HEK293 (cell line): Measurements from ENCODE around the gene CISH.

Source experiments
- ZFP69B ChIP-seq: fragments of 450-650 bp; formaldehyde crosslinking; IDR thresholded peaks from 2 replicates; pipeline ENCODE4 v1.5.1; 2016; ENCODE audit warnings: missing biosample characterization, missing genetic modification characterization
- ZNF112 ChIP-seq: fragments of 450-650 bp; formaldehyde crosslinking; IDR thresholded peaks from 2 replicates; pipeline ENCODE4 v1.5.0; 2017; ENCODE audit warnings: missing biosample characterization, missing genetic modification characterization
- ZNF274 ChIP-seq, 2 experiments: fragments of 200-500 bp in 1 of 2; fragments of 450-650 bp in 1 of 2; sonication (Bioruptor generic) in 1 of 2; formaldehyde crosslinking in 1 of 2; IDR thresholded peaks; 2 replicates each; pipeline versions ENCODE4 v1.5.1 to v1.6.1; 2014 to 2016; ENCODE audit warnings: borderline replicate concordance in 1 of 2, inconsistent platforms in 1 of 2, low read length in 1 of 2, missing biosample characterization in 1 of 2, missing genetic modification characterization in 1 of 2
- TF ChIP-seq, protein P1 (sequence below): sonication (generic); formaldehyde crosslinking; IDR thresholded peaks from 2 replicates; pipeline ENCODE4 v1.8.1; 2022; ENCODE audit warnings: mild to moderate bottlenecking, moderate library complexity, missing genetic modification reagents
- TF ChIP-seq, protein P2 (sequence below): fragments of 450-650 bp; formaldehyde crosslinking; IDR thresholded peaks from 2 replicates; pipeline ENCODE4 v1.5.1; 2016; ENCODE audit warnings: missing biosample characterization, missing genetic modification characterization
- TF ChIP-seq, protein P3 (sequence below): fragments of 450-650 bp; formaldehyde crosslinking; IDR thresholded peaks from 2 replicates; pipeline ENCODE4 v1.5.1; 2016; ENCODE audit warnings: missing biosample characterization, missing genetic modification characterization
- TF ChIP-seq, protein P4 (sequence below): fragments of 450-650 bp; IDR thresholded peaks from 2 replicates; pipeline ENCODE4 v1.5.1; 2018; ENCODE audit warnings: missing biosample characterization, missing genetic modification characterization
- TF ChIP-seq, protein P5 (sequence below): fragments of 450-650 bp; formaldehyde crosslinking; IDR thresholded peaks from 2 replicates; pipeline ENCODE4 v1.5.1; 2016; ENCODE audit warnings: missing biosample characterization, missing genetic modification characterization

DNA sequence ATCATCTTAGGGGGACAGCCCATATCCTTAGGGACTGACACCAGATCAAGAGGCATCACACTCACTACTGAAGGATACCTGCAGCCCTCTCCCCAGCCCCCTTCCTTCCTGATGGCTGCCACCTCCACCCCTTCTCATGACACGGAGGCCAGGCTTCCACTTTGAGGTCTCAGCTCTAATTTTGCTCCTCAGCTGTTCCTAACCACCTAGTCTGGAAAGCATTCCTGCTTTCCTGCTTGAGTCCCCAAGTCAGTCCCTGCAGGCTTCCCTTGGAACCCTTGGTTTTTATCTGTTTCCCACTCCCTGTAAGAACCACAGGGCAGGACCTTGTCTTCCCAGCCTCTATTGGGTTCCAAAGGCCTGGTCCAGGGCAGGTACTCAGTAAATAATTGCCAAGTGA is 47.3 kb downstream of the CISH start:
- TF ChIP-seq, protein P1, sequence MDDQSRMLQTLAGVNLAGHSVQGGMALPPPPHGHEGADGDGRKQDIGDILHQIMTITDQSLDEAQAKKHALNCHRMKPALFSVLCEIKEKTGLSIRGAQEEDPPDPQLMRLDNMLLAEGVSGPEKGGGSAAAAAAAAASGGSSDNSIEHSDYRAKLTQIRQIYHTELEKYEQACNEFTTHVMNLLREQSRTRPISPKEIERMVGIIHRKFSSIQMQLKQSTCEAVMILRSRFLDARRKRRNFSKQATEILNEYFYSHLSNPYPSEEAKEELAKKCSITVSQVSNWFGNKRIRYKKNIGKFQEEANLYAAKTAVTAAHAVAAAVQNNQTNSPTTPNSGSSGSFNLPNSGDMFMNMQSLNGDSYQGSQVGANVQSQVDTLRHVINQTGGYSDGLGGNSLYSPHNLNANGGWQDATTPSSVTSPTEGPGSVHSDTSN (CRISPR knock-in tag), result no peak
- TF ChIP-seq, protein P2, sequence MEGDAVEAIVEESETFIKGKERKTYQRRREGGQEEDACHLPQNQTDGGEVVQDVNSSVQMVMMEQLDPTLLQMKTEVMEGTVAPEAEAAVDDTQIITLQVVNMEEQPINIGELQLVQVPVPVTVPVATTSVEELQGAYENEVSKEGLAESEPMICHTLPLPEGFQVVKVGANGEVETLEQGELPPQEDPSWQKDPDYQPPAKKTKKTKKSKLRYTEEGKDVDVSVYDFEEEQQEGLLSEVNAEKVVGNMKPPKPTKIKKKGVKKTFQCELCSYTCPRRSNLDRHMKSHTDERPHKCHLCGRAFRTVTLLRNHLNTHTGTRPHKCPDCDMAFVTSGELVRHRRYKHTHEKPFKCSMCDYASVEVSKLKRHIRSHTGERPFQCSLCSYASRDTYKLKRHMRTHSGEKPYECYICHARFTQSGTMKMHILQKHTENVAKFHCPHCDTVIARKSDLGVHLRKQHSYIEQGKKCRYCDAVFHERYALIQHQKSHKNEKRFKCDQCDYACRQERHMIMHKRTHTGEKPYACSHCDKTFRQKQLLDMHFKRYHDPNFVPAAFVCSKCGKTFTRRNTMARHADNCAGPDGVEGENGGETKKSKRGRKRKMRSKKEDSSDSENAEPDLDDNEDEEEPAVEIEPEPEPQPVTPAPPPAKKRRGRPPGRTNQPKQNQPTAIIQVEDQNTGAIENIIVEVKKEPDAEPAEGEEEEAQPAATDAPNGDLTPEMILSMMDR (tag by site-specific recombination), result no peak
- TF ChIP-seq ZNF274 (IDR thresholded peaks at IDR 0.05; ENCODE audit: low read length), result no peak
- TF ChIP-seq ZNF274 (tag by site-specific recombination; IDR thresholded peaks at IDR 0.05; ENCODE audit: borderline replicate concordance), result no peak
- TF ChIP-seq, protein P3, sequence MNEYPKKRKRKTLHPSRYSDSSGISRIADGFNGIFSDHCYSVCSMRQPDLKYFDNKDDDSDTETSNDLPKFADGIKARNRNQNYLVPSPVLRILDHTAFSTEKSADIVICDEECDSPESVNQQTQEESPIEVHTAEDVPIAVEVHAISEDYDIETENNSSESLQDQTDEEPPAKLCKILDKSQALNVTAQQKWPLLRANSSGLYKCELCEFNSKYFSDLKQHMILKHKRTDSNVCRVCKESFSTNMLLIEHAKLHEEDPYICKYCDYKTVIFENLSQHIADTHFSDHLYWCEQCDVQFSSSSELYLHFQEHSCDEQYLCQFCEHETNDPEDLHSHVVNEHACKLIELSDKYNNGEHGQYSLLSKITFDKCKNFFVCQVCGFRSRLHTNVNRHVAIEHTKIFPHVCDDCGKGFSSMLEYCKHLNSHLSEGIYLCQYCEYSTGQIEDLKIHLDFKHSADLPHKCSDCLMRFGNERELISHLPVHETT (tag by site-specific recombination), result no peak
- TF ChIP-seq, protein P4, sequence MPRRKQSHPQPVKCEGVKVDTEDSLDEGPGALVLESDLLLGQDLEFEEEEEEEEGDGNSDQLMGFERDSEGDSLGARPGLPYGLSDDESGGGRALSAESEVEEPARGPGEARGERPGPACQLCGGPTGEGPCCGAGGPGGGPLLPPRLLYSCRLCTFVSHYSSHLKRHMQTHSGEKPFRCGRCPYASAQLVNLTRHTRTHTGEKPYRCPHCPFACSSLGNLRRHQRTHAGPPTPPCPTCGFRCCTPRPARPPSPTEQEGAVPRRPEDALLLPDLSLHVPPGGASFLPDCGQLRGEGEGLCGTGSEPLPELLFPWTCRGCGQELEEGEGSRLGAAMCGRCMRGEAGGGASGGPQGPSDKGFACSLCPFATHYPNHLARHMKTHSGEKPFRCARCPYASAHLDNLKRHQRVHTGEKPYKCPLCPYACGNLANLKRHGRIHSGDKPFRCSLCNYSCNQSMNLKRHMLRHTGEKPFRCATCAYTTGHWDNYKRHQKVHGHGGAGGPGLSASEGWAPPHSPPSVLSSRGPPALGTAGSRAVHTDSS (tag by site-specific recombination), result no peak
- no peak for TF ChIP-seq ZNF112 (tag by site-specific recombination)
- TF ChIP-seq, protein P5, sequence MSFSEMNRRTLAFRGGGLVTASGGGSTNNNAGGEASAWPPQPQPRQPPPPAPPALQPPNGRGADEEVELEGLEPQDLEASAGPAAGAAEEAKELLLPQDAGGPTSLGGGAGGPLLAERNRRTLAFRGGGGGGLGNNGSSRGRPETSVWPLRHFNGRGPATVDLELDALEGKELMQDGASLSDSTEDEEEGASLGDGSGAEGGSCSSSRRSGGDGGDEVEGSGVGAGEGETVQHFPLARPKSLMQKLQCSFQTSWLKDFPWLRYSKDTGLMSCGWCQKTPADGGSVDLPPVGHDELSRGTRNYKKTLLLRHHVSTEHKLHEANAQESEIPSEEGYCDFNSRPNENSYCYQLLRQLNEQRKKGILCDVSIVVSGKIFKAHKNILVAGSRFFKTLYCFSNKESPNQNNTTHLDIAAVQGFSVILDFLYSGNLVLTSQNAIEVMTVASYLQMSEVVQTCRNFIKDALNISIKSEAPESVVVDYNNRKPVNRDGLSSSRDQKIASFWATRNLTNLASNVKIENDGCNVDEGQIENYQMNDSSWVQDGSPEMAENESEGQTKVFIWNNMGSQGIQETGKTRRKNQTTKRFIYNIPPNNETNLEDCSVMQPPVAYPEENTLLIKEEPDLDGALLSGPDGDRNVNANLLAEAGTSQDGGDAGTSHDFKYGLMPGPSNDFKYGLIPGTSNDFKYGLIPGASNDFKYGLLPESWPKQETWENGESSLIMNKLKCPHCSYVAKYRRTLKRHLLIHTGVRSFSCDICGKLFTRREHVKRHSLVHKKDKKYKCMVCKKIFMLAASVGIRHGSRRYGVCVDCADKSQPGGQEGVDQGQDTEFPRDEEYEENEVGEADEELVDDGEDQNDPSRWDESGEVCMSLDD, result no peak
- no peak for TF ChIP-seq ZFP69B (tag by site-specific recombination)
